Uterus (tissue), 4 donors: Measurements from ENCODE around the gene STIM2. TPM values are rescaled to one million over a fixed set of nuclear protein-coding genes. Genes with fewer than 3 reads are reported as not detected.
"Not testable (repeated sequence)": the region's sequence is repeated elsewhere in the genome, so short reads cannot be mapped to it uniquely, and the experiment has no call there.

ENCODE experiments used
- DNase-seq, 2 donors: peaks; one replicate each; pipeline ENCODE4 v3.0.0-alpha.2; 2019 to 2020
- H3K27ac ChIP-seq, 2 donors: fragments of 200-600 bp; sonication (generic); 1 replicate in 1 of 2; 2 replicates in 1 of 2; pipeline ENCODE4 v1.5.1; 2016 to 2018
- H3K27me3 ChIP-seq, 2 donors: fragments of 200-600 bp; sonication (generic); one replicate each; pipeline ENCODE4 v1.5.1; 2018 to 2019; ENCODE audit warnings: control low read depth in 1 of 2
- H3K36me3 ChIP-seq, 2 donors: fragments of 200-600 bp; sonication (generic); one replicate each; pipeline ENCODE4 v1.5.1; 2019; ENCODE audit warnings: control low read depth in 1 of 2
- H3K4me1 ChIP-seq, 2 donors: fragments of 200-600 bp; sonication (generic); one replicate each; pipeline ENCODE4 v1.5.1; 2018 to 2019; ENCODE audit warnings: control low read depth in 1 of 2
- H3K4me3 ChIP-seq, 2 donors: fragments of 200-600 bp; sonication (generic); 1 replicate in 1 of 2; 2 replicates in 1 of 2; pipeline ENCODE4 v1.5.1; 2018 to 2019; ENCODE audit warnings: mild to moderate bottlenecking in 1 of 2
- H3K9me3 ChIP-seq, 2 donors: fragments of 200-600 bp; sonication (generic); one replicate each; pipeline ENCODE4 v1.5.1; 2019; ENCODE audit warnings: control low read depth in 1 of 2
- POLR2A ChIP-seq, 2 donors: fragments of 450-650 bp; IDR thresholded peaks; one replicate each; pipeline ENCODE4 v1.6.1; 2016; ENCODE audit warnings: antibody characterized with exemption in 2 of 2, mild to moderate bottlenecking in 1 of 2, moderate library complexity in 1 of 2
- intact Hi-C: fragments of 100-400 bp; cut with DNase I; formaldehyde crosslinking; loops from one replicate; pipeline ENCODE4 v1.15.1; 2023; ENCODE audit warnings: low total_unique reads
- total RNA-seq, 4 donors: library from RNA; depleted of rRNA in 3 of 4; stranded (reverse); fragments of >200 nt in 3 of 4; gene quantifications; one replicate each; pipeline versions ENCODE4 v1.1.0 to v1.2.4, GENCODE V29; 2014 to 2023
- TF ChIP-seq, protein P1 (sequence below), 4 experiments: fragments of 200-600 bp in 2 of 4; fragments of 450-650 bp in 2 of 4; sonication (generic) in 2 of 4; IDR thresholded peaks; one replicate each; pipeline ENCODE4 v1.5.1; 2016 to 2019; ENCODE audit warnings: antibody characterized with exemption in 4 of 4, mild to moderate bottlenecking in 2 of 4, moderate library complexity in 1 of 4
- donor health status: DM: yes; HTN: yes; CAD: no.

STIM2 gene
- total RNA-seq, 4 donors from 2014 or later = 27.9 to 38.2 (median 29.4) TPM

GRCh38 chr4:26821677-26822503, 38.8 kb upstream of the STIM2 start:
- Histone ChIP-seq H3K36me3 (no peaks in the 10 kb centered on the region), H3K4me3 (no peak overlapping the region), H3K27me3 (no peaks in the 10 kb centered on the region), H3K4me1 (no peaks in the 10 kb centered on the region), H3K27ac (no peak overlapping the region), H3K9me3 (no peaks in the 10 kb centered on the region)
- no peak for DNase-seq
- intact Hi-C loops = no loop called here
- TF ChIP-seq, protein P1, sequence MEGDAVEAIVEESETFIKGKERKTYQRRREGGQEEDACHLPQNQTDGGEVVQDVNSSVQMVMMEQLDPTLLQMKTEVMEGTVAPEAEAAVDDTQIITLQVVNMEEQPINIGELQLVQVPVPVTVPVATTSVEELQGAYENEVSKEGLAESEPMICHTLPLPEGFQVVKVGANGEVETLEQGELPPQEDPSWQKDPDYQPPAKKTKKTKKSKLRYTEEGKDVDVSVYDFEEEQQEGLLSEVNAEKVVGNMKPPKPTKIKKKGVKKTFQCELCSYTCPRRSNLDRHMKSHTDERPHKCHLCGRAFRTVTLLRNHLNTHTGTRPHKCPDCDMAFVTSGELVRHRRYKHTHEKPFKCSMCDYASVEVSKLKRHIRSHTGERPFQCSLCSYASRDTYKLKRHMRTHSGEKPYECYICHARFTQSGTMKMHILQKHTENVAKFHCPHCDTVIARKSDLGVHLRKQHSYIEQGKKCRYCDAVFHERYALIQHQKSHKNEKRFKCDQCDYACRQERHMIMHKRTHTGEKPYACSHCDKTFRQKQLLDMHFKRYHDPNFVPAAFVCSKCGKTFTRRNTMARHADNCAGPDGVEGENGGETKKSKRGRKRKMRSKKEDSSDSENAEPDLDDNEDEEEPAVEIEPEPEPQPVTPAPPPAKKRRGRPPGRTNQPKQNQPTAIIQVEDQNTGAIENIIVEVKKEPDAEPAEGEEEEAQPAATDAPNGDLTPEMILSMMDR (IDR thresholded peaks at IDR 0.05) = no peak
- no peak for TF ChIP-seq POLR2A (IDR thresholded peaks at IDR 0.05)

DNA sequence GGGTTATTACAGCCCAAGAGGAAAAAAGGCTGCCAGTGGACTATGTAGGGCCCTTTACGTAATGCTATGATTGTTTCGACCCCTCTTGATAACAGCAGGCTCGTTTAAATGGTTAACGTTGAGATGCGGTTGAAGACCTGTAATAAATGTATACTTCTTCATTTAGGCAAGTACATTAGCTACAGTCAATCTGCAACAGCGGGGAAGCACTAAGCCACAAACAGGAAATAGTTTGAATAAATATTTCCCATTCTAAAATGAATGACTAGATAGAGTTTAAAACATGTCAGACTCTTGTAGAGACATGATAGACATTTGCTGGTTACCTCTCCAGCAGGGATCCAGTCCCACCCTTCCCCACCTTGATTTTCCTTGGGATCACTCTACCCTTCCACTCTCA, 38.1 kb upstream of the STIM2 start:
- intact Hi-C loops = no loop called here
- no peaks in the 10 kb centered on the region for H3K36me3 ChIP-seq
- no peak for DNase-seq

GRCh38 chr4:26822974-26823373, 37.7 kb upstream of the STIM2 start:
- H3K36me3 ChIP-seq, H3K4me3 ChIP-seq, DNase-seq, intact Hi-C loops, H3K27ac ChIP-seq, H3K27me3 ChIP-seq, H3K4me1 ChIP-seq, H3K9me3 ChIP-seq: not testable (repeated sequence)

More for the DNA sequence above, 38.1 kb upstream of the STIM2 start:
- H3K27me3 ChIP-seq = no peaks in the 10 kb centered on the region
- H3K4me3 ChIP-seq = no peak overlapping the region
- no peak overlapping the region for H3K27ac ChIP-seq
- TF ChIP-seq, protein P1 (IDR thresholded peaks at IDR 0.05) = no peak
- no peak for TF ChIP-seq POLR2A (IDR thresholded peaks at IDR 0.05)
- no peaks in the 10 kb centered on the region for H3K9me3 ChIP-seq
- H3K4me1 ChIP-seq = no peaks in the 10 kb centered on the region

DNA sequence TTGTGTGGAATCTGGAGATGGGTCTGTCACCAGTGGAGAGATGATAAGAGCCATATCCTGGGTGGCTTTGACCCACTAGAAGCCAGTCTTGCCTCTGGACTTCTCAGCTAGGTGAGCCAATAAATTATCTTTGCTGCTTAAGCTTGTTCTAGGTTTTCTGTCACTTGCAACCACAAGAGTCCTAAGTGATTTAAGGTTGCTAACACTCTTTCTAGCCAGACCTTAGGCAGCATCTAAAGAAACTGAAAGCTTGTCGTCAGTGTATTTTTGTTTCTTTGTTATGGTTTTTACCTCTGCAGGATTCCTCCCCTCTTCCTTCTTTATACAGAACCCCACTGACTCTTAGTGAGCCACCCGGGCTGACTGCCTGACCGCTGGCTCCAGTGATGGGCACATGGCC, 37.1 kb upstream of the STIM2 start:
- H3K4me1 ChIP-seq = no peaks in the 10 kb centered on the region
- TF ChIP-seq, protein P1 (IDR thresholded peaks at IDR 0.05) = no peak
- no peak for TF ChIP-seq POLR2A (IDR thresholded peaks at IDR 0.05)
- H3K9me3 ChIP-seq = no peaks in the 10 kb centered on the region
- no peak overlapping the region for H3K4me3 ChIP-seq
- DNase-seq = no peak
- no peaks in the 10 kb centered on the region for H3K27me3 ChIP-seq
- no peak overlapping the region for H3K27ac ChIP-seq
- intact Hi-C loops = no loop called here
- H3K36me3 ChIP-seq = no peaks in the 10 kb centered on the region

GRCh38 chr4:26824667-26825066, 36.0 kb upstream of the STIM2 start:
- Histone ChIP-seq H3K27ac (no peak overlapping the region), H3K27me3 (no peaks in the 10 kb centered on the region), H3K36me3 (no peaks in the 10 kb centered on the region), H3K4me1 (no peaks in the 10 kb centered on the region), H3K9me3 (no peaks in the 10 kb centered on the region), H3K4me3 (no peak overlapping the region)
- DNase-seq = no peak
- intact Hi-C loops = no loop called here
- no peak for TF ChIP-seq POLR2A (IDR thresholded peaks at IDR 0.05)
- TF ChIP-seq, protein P1 (IDR thresholded peaks at IDR 0.05) = no peak
